Rectal smooth muscle tissue (tissue), 1 donor: ENCODE results near the gene HRNR.

Experiments
- H3K27ac ChIP-seq: one replicate; pipeline ENCODE4 v1.7.0; 2013; ENCODE audit warnings: low read depth, low read length, inconsistent platforms
- H3K27me3 ChIP-seq: one replicate; pipeline ENCODE4 v1.7.0; 2013; ENCODE audit warnings: low read length; ENCODE audit not compliant: control insufficient read depth, insufficient read depth
- H3K36me3 ChIP-seq: one replicate; pipeline ENCODE4 v1.7.0; 2013; ENCODE audit warnings: low read length; ENCODE audit not compliant: control insufficient read depth, insufficient read depth
- H3K4me1 ChIP-seq: one replicate; pipeline ENCODE4 v1.7.0; 2013; ENCODE audit warnings: low read length; ENCODE audit not compliant: control insufficient read depth, insufficient read depth
- H3K4me3 ChIP-seq: one replicate; pipeline ENCODE4 v1.7.0; 2013; ENCODE audit warnings: low read length
- H3K9ac ChIP-seq: one replicate; pipeline ENCODE4 v1.7.0; 2013; ENCODE audit warnings: low read length

Gene HRNR

DNA sequence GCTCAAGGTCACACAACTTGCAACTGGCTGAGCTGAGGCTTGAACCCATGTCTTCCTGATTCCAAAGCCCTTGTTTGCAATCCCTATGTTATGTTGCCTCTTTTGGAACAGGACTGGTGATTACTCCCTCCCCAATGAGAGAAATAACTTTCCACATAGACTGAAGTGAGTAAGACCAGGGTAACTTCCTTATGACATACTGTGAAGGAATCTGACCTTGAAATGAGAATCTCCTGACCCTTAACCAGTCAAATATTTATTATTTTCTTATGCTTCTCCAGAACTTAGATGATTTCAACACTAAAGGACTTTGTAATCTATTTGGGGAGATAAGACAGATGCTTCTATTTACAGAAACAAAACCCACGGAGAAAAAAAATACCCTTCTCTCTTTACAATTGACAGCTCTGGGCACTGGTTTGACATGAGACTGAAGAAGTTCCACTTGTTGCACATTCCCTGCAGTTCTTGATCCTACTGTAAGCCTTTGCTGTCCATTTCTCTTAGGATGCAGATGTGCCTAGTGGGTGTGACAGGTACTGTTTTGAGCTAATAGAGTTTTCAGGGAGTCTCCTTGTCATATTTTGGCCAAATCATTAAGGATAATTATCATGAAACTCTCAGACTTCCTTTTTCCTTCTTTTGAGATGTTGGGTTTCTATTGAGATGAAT, 61.1 kb downstream of the HRNR start:
- Histone ChIP-seq H3K36me3 (no peaks in the 10 kb centered on the region), H3K4me3 (no peak overlapping the region), H3K9ac (no peak overlapping the region), H3K27me3 (no peaks in the 10 kb centered on the region), H3K27ac (no peak overlapping the region), H3K4me1 (no peaks in the 10 kb centered on the region)
